Activated T-cell treated with anti-CD3 and anti-CD28 coated beads for 4 hours (primary cell): Measurements from ENCODE around the gene RPS26.
"Not testable (repeated sequence)": the region's sequence is repeated elsewhere in the genome, so short reads cannot be mapped to it uniquely, and the experiment has no call there.

Experiments
- DNase-seq: peaks from one replicate; pipeline ENCODE4 v3.0.0-alpha.2; 2020

Gene RPS26

GRCh38 chr12:56021889-56022497 is 19.7 kb upstream of the RPS26 start:
- no peak for DNase-seq

GRCh38 chr12:56028511-56029165 is 13.1 kb upstream of the RPS26 start:
- DNase-seq: no peak

- no peak for DNase-seq
These were observed 12.6 kb upstream of the RPS26 start for GRCh38 chr12:56029166-56029519.

- peak; percentile 31 for DNase-seq
These were observed 11.9 kb upstream of the RPS26 start for GRCh38 chr12:56029666-56030293.

GRCh38 chr12:56031987-56032386 is 9.7 kb upstream of the RPS26 start:
- no peak for DNase-seq

GRCh38 chr12:56034586-56035332 is 7.0 kb upstream of the RPS26 start:
- DNase-seq: no peak

- no peak for DNase-seq
These were observed 4.6 kb upstream of the RPS26 start for GRCh38 chr12:56037161-56037560.

GRCh38 chr12:56038022-56038655 is 3.6 kb upstream of the RPS26 start:
- DNase-seq: no peak

- no peak for DNase-seq
These were observed 1.6 kb upstream of the RPS26 start for GRCh38 chr12:56040151-56040550.

GRCh38 chr12:56040963-56041551 is 661 bp upstream of the RPS26 start:
- DNase-seq: no peak

- DNase-seq: not testable (repeated sequence)
These were observed 704 bp downstream of the RPS26 start for GRCh38 chr12:56042430-56042813.

GRCh38 chr12:56042843-56043242 is 1.1 kb downstream of the RPS26 start:
- DNase-seq: no peak

GRCh38 chr12:56046027-56046780 is 4.5 kb downstream of the RPS26 start:
- no peak for DNase-seq

GRCh38 chr12:56053407-56053893 is 11.7 kb downstream of the RPS26 start:
- DNase-seq: no peak

- not testable (repeated sequence) for DNase-seq
These were observed 18.2 kb downstream of the RPS26 start for GRCh38 chr12:56059964-56060363.

GRCh38 chr12:56061982-56062381 is 20.3 kb downstream of the RPS26 start:
- DNase-seq: no peak

- no peak for DNase-seq
These were observed 21.3 kb downstream of the RPS26 start for GRCh38 chr12:56062996-56063395.

- DNase-seq: no peak
These were observed 29.9 kb downstream of the RPS26 start for GRCh38 chr12:56071648-56072047.

GRCh38 chr12:56074396-56074795 is 32.7 kb downstream of the RPS26 start:
- no peak for DNase-seq

GRCh38 chr12:56077966-56078365 is 36.2 kb downstream of the RPS26 start:
- not testable (repeated sequence) for DNase-seq

- DNase-seq: no peak
These were observed 36.7 kb downstream of the RPS26 start for GRCh38 chr12:56078427-56078826.
